ENCODE results near the gene SLC35F5.

- TF ChIP-seq SMC3 (IDR thresholded peaks at IDR 0.05; ENCODE audit: low read depth, low read length) = no peak
- TF ChIP-seq, protein P1, sequence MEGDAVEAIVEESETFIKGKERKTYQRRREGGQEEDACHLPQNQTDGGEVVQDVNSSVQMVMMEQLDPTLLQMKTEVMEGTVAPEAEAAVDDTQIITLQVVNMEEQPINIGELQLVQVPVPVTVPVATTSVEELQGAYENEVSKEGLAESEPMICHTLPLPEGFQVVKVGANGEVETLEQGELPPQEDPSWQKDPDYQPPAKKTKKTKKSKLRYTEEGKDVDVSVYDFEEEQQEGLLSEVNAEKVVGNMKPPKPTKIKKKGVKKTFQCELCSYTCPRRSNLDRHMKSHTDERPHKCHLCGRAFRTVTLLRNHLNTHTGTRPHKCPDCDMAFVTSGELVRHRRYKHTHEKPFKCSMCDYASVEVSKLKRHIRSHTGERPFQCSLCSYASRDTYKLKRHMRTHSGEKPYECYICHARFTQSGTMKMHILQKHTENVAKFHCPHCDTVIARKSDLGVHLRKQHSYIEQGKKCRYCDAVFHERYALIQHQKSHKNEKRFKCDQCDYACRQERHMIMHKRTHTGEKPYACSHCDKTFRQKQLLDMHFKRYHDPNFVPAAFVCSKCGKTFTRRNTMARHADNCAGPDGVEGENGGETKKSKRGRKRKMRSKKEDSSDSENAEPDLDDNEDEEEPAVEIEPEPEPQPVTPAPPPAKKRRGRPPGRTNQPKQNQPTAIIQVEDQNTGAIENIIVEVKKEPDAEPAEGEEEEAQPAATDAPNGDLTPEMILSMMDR (conservative IDR thresholded peaks at IDR 0.05; ENCODE audit: low read depth, low read length) = no peak
- TF ChIP-seq FOS (IDR thresholded peaks at IDR 0.05; ENCODE audit: low read depth, low read length) = no peak
- TF ChIP-seq BHLHE40 (IDR thresholded peaks at IDR 0.05; ENCODE audit: low read depth, low read length) = no peak
- no peak for TF ChIP-seq CHD1 (IDR thresholded peaks at IDR 0.05; ENCODE audit: low read depth, low read length)
- no peak for TF ChIP-seq RCOR1 (IDR thresholded peaks at IDR 0.05; ENCODE audit: insufficient replicate concordance, low read length)
Measured at GRCh38 chr2:113780472-113780871, 24.0 kb upstream of the SLC35F5 start.
